IMR-90 (cell line): ENCODE results near the gene NLRX1. TPM values are rescaled to one million over a fixed set of nuclear protein-coding genes. Genes with fewer than 3 reads are reported as not detected.

ENCODE experiments used
- ATAC-seq: fragments of 200-7000 bp; cut with Tn5 transposase; 2 replicates; pipeline ENCODE4 v1.9.1; 2020; ENCODE audit warnings: low read depth, mild to moderate bottlenecking, moderate library complexity
- BruUV-seq: library from RNA; stranded (reverse); fragments of 400-500 nt; replicated peaks from 2 replicates; lab custom pipeline; 2021; lab: Mats Ljungman, UMichigan
- CTCF ChIA-PET: fragments of 300-600 bp; formaldehyde crosslinking; extraction: SDS; loops from one replicate; lab custom pipeline; 2021; ENCODE audit warnings: antibody characterized with exemption; lab: Yijun Ruan, JAX
- POLR2A ChIA-PET: fragments of 300-600 bp; sonication (Branson Sonifier 250); formaldehyde crosslinking; loops from one replicate; lab custom pipeline; 2022; ENCODE audit warnings: antibody characterized with exemption; ENCODE audit not compliant: unreplicated experiment; lab: Charles Lee
- DNase-seq: peaks from one replicate; pipeline ENCODE4 v3.0.0; 2013
- H2AFZ ChIP-seq: replicated peaks from 2 replicates; pipeline ENCODE3; 2013; ENCODE audit warnings: low read length, mild to moderate bottlenecking; ENCODE audit not compliant: poor library complexity
- H2AK5ac ChIP-seq: 2 replicates; pipeline ENCODE4 v1.6.1; 2013; ENCODE audit warnings: low read depth, low read length, inconsistent platforms
- H2AK9ac ChIP-seq: replicated peaks from 2 replicates; pipeline ENCODE3; 2013; ENCODE audit warnings: mild to moderate bottlenecking, low read depth, low read length, moderate library complexity; ENCODE audit not compliant: poor library complexity
- H2BK120ac ChIP-seq: 2 replicates; pipeline ENCODE4 v1.6.1; 2013; ENCODE audit warnings: low read depth, low read length, inconsistent platforms
- H2BK15ac ChIP-seq: 3 replicates; pipeline ENCODE4 v1.6.1; 2013; ENCODE audit warnings: low read depth, low read length, inconsistent platforms
- H2BK20ac ChIP-seq: 2 replicates; pipeline ENCODE4 v1.6.1; 2013; ENCODE audit warnings: low read depth, mild to moderate bottlenecking, inconsistent platforms, low read length, moderate library complexity
- H2BK5ac ChIP-seq: 2 replicates; pipeline ENCODE4 v1.6.1; 2013; ENCODE audit warnings: mild to moderate bottlenecking, low read depth, low read length, inconsistent platforms; ENCODE audit not compliant: poor library complexity, severe bottlenecking
- H3K14ac ChIP-seq: replicated peaks from 2 replicates; pipeline ENCODE4 v1.6.1; 2013; ENCODE audit warnings: low read depth, low read length, inconsistent platforms
- H3K18ac ChIP-seq: 2 replicates; pipeline ENCODE4 v1.6.1; 2013; ENCODE audit warnings: low read depth, low read length, control low read depth
- H3K23ac ChIP-seq: 2 replicates; pipeline ENCODE4 v1.6.1; 2013; ENCODE audit warnings: low read depth, low read length, inconsistent platforms
- H3K27ac ChIP-seq: 2 replicates; pipeline ENCODE4 v1.5.1; 2013; ENCODE audit warnings: mild to moderate bottlenecking, control low read depth, low read length; ENCODE audit not compliant: insufficient read depth
- H3K27me3 ChIP-seq: 2 replicates; pipeline ENCODE4 v1.6.1; 2013; ENCODE audit warnings: low read length; ENCODE audit not compliant: control insufficient read depth, insufficient read depth
- H3K36me3 ChIP-seq: 2 replicates; pipeline ENCODE4 v1.6.1; 2013; ENCODE audit warnings: low read length, mixed read lengths; ENCODE audit not compliant: control insufficient read depth, insufficient read depth
- H3K4ac ChIP-seq: 2 replicates; pipeline ENCODE4 v1.6.1; 2013; ENCODE audit warnings: low read depth, low read length, inconsistent platforms
- H3K4me1 ChIP-seq: 2 replicates; pipeline ENCODE4 v1.6.1; 2013; ENCODE audit warnings: low read length, mixed read lengths; ENCODE audit not compliant: control insufficient read depth, insufficient read depth
- H3K4me2 ChIP-seq: 2 replicates; pipeline ENCODE4 v1.6.1; 2013; ENCODE audit warnings: low read depth, mild to moderate bottlenecking, control low read depth, low read length, moderate library complexity
- H3K4me3 ChIP-seq: 2 replicates; pipeline ENCODE4 v1.5.1; 2013; ENCODE audit warnings: low read depth, mild to moderate bottlenecking, control low read depth, low read length, moderate library complexity; ENCODE audit not compliant: insufficient read depth
- H3K56ac ChIP-seq: 2 replicates; pipeline ENCODE4 v1.6.1; 2013; ENCODE audit warnings: low read length, inconsistent platforms; ENCODE audit not compliant: insufficient read depth; ENCODE audit errors: extremely low read depth
- H3K79me1 ChIP-seq, 2 experiments: 2 replicates each; pipeline ENCODE4 v1.6.1; 2013; ENCODE audit warnings: low read length in 2 of 2, inconsistent platforms in 1 of 2, low read depth in 1 of 2
- H3K9ac ChIP-seq: 2 replicates; pipeline ENCODE4 v1.6.1; 2013; ENCODE audit warnings: low read depth, low read length, control low read depth
- H3K9me1 ChIP-seq: 2 replicates; pipeline ENCODE4 v1.6.1; 2013; ENCODE audit warnings: low read length, inconsistent platforms; ENCODE audit not compliant: insufficient read depth
- H3K9me3 ChIP-seq: 2 replicates; pipeline ENCODE4 v1.6.1; 2013; ENCODE audit warnings: low read length; ENCODE audit not compliant: control insufficient read depth, insufficient read depth
- H4K20me1 ChIP-seq: 2 replicates; pipeline ENCODE4 v1.6.1; 2013; ENCODE audit warnings: low read length, inconsistent platforms; ENCODE audit not compliant: insufficient read depth
- H4K5ac ChIP-seq: 2 replicates; pipeline ENCODE4 v1.6.1; 2013; ENCODE audit warnings: mild to moderate bottlenecking, low read depth, low read length, control low read depth
- H4K8ac ChIP-seq, 2 experiments: 2 replicates each; pipeline ENCODE4 v1.6.1; 2013; ENCODE audit warnings: low read depth in 2 of 2, low read length in 2 of 2, control low read depth in 1 of 2, inconsistent platforms in 1 of 2
- H4K91ac ChIP-seq: 2 replicates; pipeline ENCODE4 v1.6.1; 2013; ENCODE audit warnings: low read depth, low read length, inconsistent platforms; ENCODE audit not compliant: insufficient read depth
- CEBPB ChIP-seq: IDR thresholded peaks from 2 replicates; pipeline ENCODE4 v1.6.1; 2012; ENCODE audit warnings: low read depth, low read length, improper control_type of control experiment
- CHD1 ChIP-seq: IDR thresholded peaks from 2 replicates; pipeline ENCODE4 v1.6.1; 2012; ENCODE audit warnings: low read depth, low read length, improper control_type of control experiment
- CTCF ChIP-seq: conservative IDR thresholded peaks from 2 replicates; pipeline ENCODE4 v1.5.1; 2012; ENCODE audit warnings: mild to moderate bottlenecking, low read depth, low read length, improper control_type of control experiment
- ELK1 ChIP-seq: fragments of 150-350 bp; IDR thresholded peaks from 2 replicates; pipeline ENCODE4 v1.6.1; 2016; ENCODE audit warnings: low read depth, mild to moderate bottlenecking, low read length, moderate library complexity, borderline replicate concordance
- FOS ChIP-seq: fragments of 150-350 bp; IDR thresholded peaks from 2 replicates; pipeline ENCODE4 v1.6.1; 2016; ENCODE audit warnings: low read depth, low read length
- MAFK ChIP-seq: IDR thresholded peaks from 2 replicates; pipeline ENCODE4 v1.6.1; 2012; ENCODE audit warnings: low read depth, low read length, improper control_type of control experiment
- MXI1 ChIP-seq: IDR thresholded peaks from 2 replicates; pipeline ENCODE4 v1.6.1; 2012; ENCODE audit warnings: low read depth, mild to moderate bottlenecking, low read length, moderate library complexity, borderline replicate concordance
- NFE2L2 ChIP-seq: fragments of 150-350 bp; IDR thresholded peaks from 2 replicates; pipeline ENCODE4 v1.6.1; 2016; ENCODE audit warnings: low read depth, mild to moderate bottlenecking, low read length
- POLR2A ChIP-seq: IDR thresholded peaks from 2 replicates; pipeline ENCODE4 v1.6.1; 2012; ENCODE audit warnings: mild to moderate bottlenecking, low read depth, low read length
- RAD21 ChIP-seq: IDR thresholded peaks from 2 replicates; pipeline ENCODE4 v1.6.1; 2012; ENCODE audit warnings: low read length, improper control_type of control experiment
- RFX5 ChIP-seq: IDR thresholded peaks from 2 replicates; pipeline ENCODE4 v1.8.0; 2012; ENCODE audit warnings: low read depth, mild to moderate bottlenecking, low read length, moderate library complexity
- SMC3 ChIP-seq: fragments of 150-350 bp; IDR thresholded peaks from 2 replicates; pipeline ENCODE4 v1.6.1; 2016; ENCODE audit warnings: low read depth, mild to moderate bottlenecking, antibody characterized with exemption, low read length, moderate library complexity
- USF2 ChIP-seq: fragments of 150-350 bp; IDR thresholded peaks from 2 replicates; pipeline ENCODE4 v1.6.1; 2017; ENCODE audit warnings: mild to moderate bottlenecking, antibody characterized with exemption, low read length, low read depth
- WGBS, 2 experiments: methylation state at CpG; one replicate each; pipeline versions ENCODE4 v1.1.5 to v1.1.7; 2013; ENCODE audit warnings: missing lambda C conversion rate in 2 of 2; ENCODE audit not compliant: insufficient read length in 1 of 2; ENCODE audit errors: extremely low coverage in 2 of 2; 5-methylcytosine and 5-hydroxymethylcytosine counted together
- dilution Hi-C: fragments of 300-500 bp; cut with HindIII; formaldehyde crosslinking; loops from one replicate; pipeline ENCODE4 v1.14.3; 2018; ENCODE audit warnings: low sequenced_read_pairs; ENCODE audit not compliant: unreplicated experiment
- in situ Hi-C: fragments of 300-500 bp; cut with MboI; formaldehyde crosslinking; loops from 3 replicates; pipeline ENCODE4 v1.14.3; 2019; ENCODE audit warnings: low sequenced_read_pairs, inconsistent platforms, mixed read lengths
- intact Hi-C: fragments of 100-400 bp; cut with micrococcal nuclease; formaldehyde crosslinking; loops from 2 replicates; pipeline ENCODE4 v1.10.0; 2022
- polyA plus RNA-seq, 3 experiments: library from polyadenylated mRNA; depleted of rRNA; stranded (reverse); fragments of >200 nt; gene quantifications; 2 replicates each; pipeline ENCODE4 v1.2.3, GENCODE V29; 2012; ENCODE audit warnings: low replicate concordance in 1 of 3
- total RNA-seq: library from RNA; depleted of rRNA; stranded (reverse); fragments of >200 nt; gene quantifications from 2 replicates; pipeline ENCODE4 v1.2.3, GENCODE V29; 2012

Gene NLRX1
- total and polyA plus RNA-seq, 2 of the 4 experiments (the other 2 are of a cell fraction), result 3.0 to 4.9 TPM

- peaks cover 18% of the 10 kb centered on the region for H3K9me1 ChIP-seq
- DNase-seq, result peak; percentile 63
- H3K23ac ChIP-seq, result peak overlapping the region; percentile 67; the same call in 1 of the 2 replicates
- H3K14ac ChIP-seq, result no peak overlapping the region
- H3K4me3 ChIP-seq, result no peak overlapping the region
- no peak overlapping the region for H2AFZ ChIP-seq
- no peak overlapping the region for H2AK5ac ChIP-seq
- POLR2A ChIA-PET, result no interaction called here
- peak; percentile 38 for ATAC-seq
- H3K18ac ChIP-seq, result no peak overlapping the region
- no peaks in the 10 kb centered on the region for H3K27me3 ChIP-seq
- H3K4ac ChIP-seq, result no peak overlapping the region
- in situ Hi-C loops (no loop called here), intact Hi-C loops (no loop called here), dilution Hi-C loops (no loop called here)
- H4K91ac ChIP-seq, result peak overlapping the region; percentile 82; the same call in 1 of the 2 replicates
- peak overlapping the region; percentile 36; the same call in 1 of the 2 replicates for H3K4me2 ChIP-seq
- H3K56ac ChIP-seq, result no peak overlapping the region
- H3K79me1 ChIP-seq, result peaks cover 12 to 75% of the 10 kb centered on the region in 2 experiments; a peak in 3 of 4 replicates
- H4K8ac ChIP-seq, result 0 out of 4 replicates have a peak overlapping the region, but pooled peaks of 1 of the 2 experiments have one; percentile 76
- no CpG with 5 or more reads among the region's 1 CpG for WGBS, 2 experiments
- H3K27ac ChIP-seq, result peak overlapping the region; percentile 68; the same call in 1 of the 2 replicates
- no peaks in the 10 kb centered on the region for H3K36me3 ChIP-seq
- H4K5ac ChIP-seq, result no peak overlapping the region
- H2AK9ac ChIP-seq, result no peak overlapping the region
- peaks cover 17% of the 10 kb centered on the region for H4K20me1 ChIP-seq
- H2BK5ac ChIP-seq, result peak overlapping the region; percentile 85
- H2BK15ac ChIP-seq, result no peak overlapping the region
- TF ChIP-seq POLR2A (no peak), MAFK (no peak), MXI1 (no peak), ELK1 (no peak), SMC3 (no peak), CEBPB (no peak), RFX5 (no peak), FOS (no peak), CHD1 (no peak), USF2 (no peak), NFE2L2 (no peak), CTCF (no peak), RAD21 (no peak)
- no peak overlapping the region for H3K9ac ChIP-seq
- no peaks in the 10 kb centered on the region for H3K9me3 ChIP-seq
- CTCF ChIA-PET, result no interaction called here
- peaks cover 5% of the 10 kb centered on the region for H3K4me1 ChIP-seq
- H2BK120ac ChIP-seq, result no peak overlapping the region
- BruUV-seq, result no TSS peak
- no peak overlapping the region for H2BK20ac ChIP-seq
These were observed 55.3 kb downstream of the NLRX1 start for GRCh38 chr11:119223856-119224255.
